Right ventricle myocardium inferior (tissue), 1 donor: ENCODE data around the gene CTTN. TPM values are rescaled to one million over a fixed set of nuclear protein-coding genes. Genes with fewer than 3 reads are reported as not detected.

Experiments used
- ATAC-seq: fragments of 200-7000 bp; cut with Tn5 transposase; one replicate; pipeline ENCODE4 v1.9.1; 2020; ENCODE audit warnings: mild to moderate bottlenecking, moderate library complexity
- DNase-seq: peaks from one replicate; pipeline ENCODE4 v3.0.0; 2021; ENCODE audit errors: missing footprints
- intact Hi-C: fragments of 100-400 bp; cut with DNase I; formaldehyde crosslinking; loops from one replicate; pipeline ENCODE4 v1.11.0; 2022
- total RNA-seq: library from RNA; stranded (reverse); fragmentation: NEBNext Ultra II Directional; extraction: Animal tissue kit (Norgen Biotek cat#: 25700); gene quantifications from one replicate; pipeline ENCODE4 v1.2.1, GENCODE V29; 2021
- donor health status: DM: no; HTN: yes; CAD: no; lungs with severe emphysema.

Gene CTTN
- total RNA-seq, 1 donor from 2014 or later: 166 TPM

GRCh38 chr11:70420008-70420464 lies 21.7 kb downstream of the CTTN start:
- ATAC-seq (no peak), DNase-seq (no peak)
- intact Hi-C loops: no loop called here

GRCh38 chr11:70420496-70420895 lies 22.2 kb downstream of the CTTN start:
- no peak for ATAC-seq
- intact Hi-C loops: no loop called here
- DNase-seq: no peak

- ATAC-seq (no peak), DNase-seq (no peak)
- intact Hi-C loops: no loop called here
Observed at GRCh38 chr11:70421123-70421522, 22.8 kb downstream of the CTTN start.

- ATAC-seq (no peak), DNase-seq (no peak)
- intact Hi-C loops: no loop called here
Observed at GRCh38 chr11:70422692-70423522, 24.6 kb downstream of the CTTN start.

- no peak for ATAC-seq
Observed at GRCh38 chr11:70423523-70424505, 25.5 kb downstream of the CTTN start.

GRCh38 chr11:70424765-70425344 lies 26.5 kb downstream of the CTTN start:
- ATAC-seq (no peak), DNase-seq (no peak)
- intact Hi-C loops: no loop called here

More at GRCh38 chr11:70423523-70424505, 25.5 kb downstream of the CTTN start:
- intact Hi-C loops: no loop called here
- DNase-seq: no peak

GRCh38 chr11:70427436-70427835 lies 29.1 kb downstream of the CTTN start:
- ATAC-seq: no peak
- no peak for DNase-seq
- intact Hi-C loops: no loop called here

GRCh38 chr11:70428701-70429427 lies 30.5 kb downstream of the CTTN start:
- DNase-seq (no peak), ATAC-seq (no peak)
- intact Hi-C loops: no loop called here

GRCh38 chr11:70429428-70429705 lies 31.0 kb downstream of the CTTN start:
- DNase-seq (no peak), ATAC-seq (no peak)
- intact Hi-C loops: no loop called here

- intact Hi-C loops: no loop called here
Observed at GRCh38 chr11:70429724-70430521, 31.6 kb downstream of the CTTN start.

GRCh38 chr11:70430671-70431574 lies 32.6 kb downstream of the CTTN start:
- ATAC-seq: no peak
- DNase-seq: no peak
- intact Hi-C loops: no loop called here

More at GRCh38 chr11:70429724-70430521, 31.6 kb downstream of the CTTN start:
- ATAC-seq: no peak
- no peak for DNase-seq

GRCh38 chr11:70431611-70432010 lies 33.3 kb downstream of the CTTN start:
- intact Hi-C loops: no loop called here
- no peak for ATAC-seq
- no peak for DNase-seq

GRCh38 chr11:70432065-70432464 lies 33.7 kb downstream of the CTTN start:
- no peak for ATAC-seq
- intact Hi-C loops: no loop called here
- no peak for DNase-seq

GRCh38 chr11:70432580-70432979 lies 34.3 kb downstream of the CTTN start:
- intact Hi-C loops: no loop called here
- ATAC-seq: no peak
- no peak for DNase-seq

- intact Hi-C loops: no loop called here
- DNase-seq: no peak
Observed at GRCh38 chr11:70433038-70433437, 34.7 kb downstream of the CTTN start.

GRCh38 chr11:70433526-70433925 lies 35.2 kb downstream of the CTTN start:
- intact Hi-C loops: no loop called here
- ATAC-seq: no peak
- no peak for DNase-seq

More at GRCh38 chr11:70433038-70433437, 34.7 kb downstream of the CTTN start:
- no peak for ATAC-seq
